OCI-LY7 (cell line): Measurements from ENCODE around the gene ANTKMT. TPM values are rescaled to one million over a fixed set of nuclear protein-coding genes. Genes with fewer than 3 reads are reported as not detected.

Source experiments
- BruUV-seq: library from RNA; stranded (reverse); fragments of 400-500 nt; replicated peaks from 2 replicates; lab custom pipeline; 2021; lab: Mats Ljungman, UMichigan
- CTCF ChIA-PET: fragments of 300-600 bp; sonication (Branson Sonifier 250); formaldehyde crosslinking; loops from one replicate; lab custom pipeline; 2022; ENCODE audit warnings: antibody characterized with exemption; ENCODE audit not compliant: unreplicated experiment; lab: Charles Lee
- POLR2A ChIA-PET: fragments of 300-600 bp; sonication (Branson Sonifier 250); formaldehyde crosslinking; loops from one replicate; lab custom pipeline; 2022; ENCODE audit warnings: antibody characterized with exemption; lab: Charles Lee
- DNase-seq: peaks from one replicate; pipeline ENCODE4 v3.0.0-alpha.2; 2015; ENCODE audit warnings: low spot score
- H2AFZ ChIP-seq: fragments of 200-600 bp; sonication (generic), shearing (Covaris generic); 2 replicates; pipeline ENCODE4 v1.6.1; 2014; ENCODE audit warnings: mild to moderate bottlenecking, antibody characterized with exemption, low read length, moderate library complexity
- H3K27ac ChIP-seq: fragments of 200-600 bp; sonication (generic); 2 replicates; pipeline ENCODE4 v1.5.1; 2014; ENCODE audit warnings: mixed run types, low read depth, mild to moderate bottlenecking, moderate library complexity, low read length, inconsistent platforms; ENCODE audit not compliant: poor library complexity, severe bottlenecking
- H3K36me3 ChIP-seq: fragments of 200-600 bp; sonication (generic); 2 replicates; pipeline ENCODE4 v1.6.1; 2014; ENCODE audit warnings: mild to moderate bottlenecking, antibody characterized with exemption, low read length, moderate library complexity, mixed read lengths; ENCODE audit not compliant: insufficient read depth
- H3K4me1 ChIP-seq: fragments of 200-600 bp; sonication (generic); 2 replicates; pipeline ENCODE4 v1.5.1; 2014; ENCODE audit warnings: mild to moderate bottlenecking, low read length; ENCODE audit not compliant: insufficient read depth, poor library complexity, severe bottlenecking
- H3K4me2 ChIP-seq: fragments of 200-600 bp; sonication (generic); 2 replicates; pipeline ENCODE4 v1.6.1; 2014; ENCODE audit warnings: mild to moderate bottlenecking, low read length
- H3K4me3 ChIP-seq: fragments of 200-600 bp; sonication (generic); 2 replicates; pipeline ENCODE4 v1.5.1; 2014; ENCODE audit warnings: mild to moderate bottlenecking, low read depth, low read length; ENCODE audit not compliant: poor library complexity, severe bottlenecking
- H3K79me2 ChIP-seq: fragments of 200-600 bp; sonication (generic); 2 replicates; pipeline ENCODE4 v1.6.1; 2016; ENCODE audit warnings: low read depth, mild to moderate bottlenecking, low read length, moderate library complexity, mixed read lengths; ENCODE audit not compliant: insufficient read depth
- H3K9me2 ChIP-seq: fragments of 200-600 bp; sonication (generic); 2 replicates; pipeline ENCODE4 v1.6.1; 2016; ENCODE audit warnings: mild to moderate bottlenecking, low read length, mixed read lengths; ENCODE audit not compliant: insufficient read depth
- H3K9me3 ChIP-seq: fragments of 200-600 bp; sonication (generic); 2 replicates; pipeline ENCODE4 v1.6.1; 2014; ENCODE audit warnings: mild to moderate bottlenecking, mixed run types, low read length, mixed read lengths
- H4K20me1 ChIP-seq: fragments of 200-600 bp; sonication (generic); 2 replicates; pipeline ENCODE4 v1.6.1; 2014; ENCODE audit warnings: mild to moderate bottlenecking, antibody characterized with exemption, low read length, moderate library complexity, mixed read lengths; ENCODE audit not compliant: insufficient read depth
- EZH2phosphoT487 ChIP-seq: fragments of 200-600 bp; sonication (generic); IDR thresholded peaks from 2 replicates; pipeline ENCODE4 v1.6.1; 2018; ENCODE audit warnings: low read depth, borderline replicate concordance, mild to moderate bottlenecking, mixed run types, antibody characterized with exemption, low read length, moderate library complexity, mixed read lengths
- intact Hi-C: fragments of 100-400 bp; cut with micrococcal nuclease; formaldehyde crosslinking; loops from one replicate; pipeline ENCODE4 v1.10.0; 2022; ENCODE audit not compliant: unreplicated experiment
- total RNA-seq, 2 experiments: library from RNA; depleted of rRNA in 1 of 2; stranded (reverse); fragments of >200 nt in 1 of 2; shearing (Covaris generic) in 1 of 2; gene quantifications; 2 replicates each; pipeline ENCODE4 v1.2.3, GENCODE V29; 2014 to 2022
- TF ChIP-seq, protein P1 (sequence below): fragments of 200-600 bp; sonication (generic); conservative IDR thresholded peaks from 2 replicates; pipeline ENCODE4 v1.5.1; 2014; ENCODE audit warnings: mild to moderate bottlenecking, antibody characterized with exemption, low read length, moderate library complexity, mixed read lengths

The ANTKMT gene
- total RNA-seq, 2 experiments from 2014 or later = 46.5 to 51.3 TPM

DNA sequence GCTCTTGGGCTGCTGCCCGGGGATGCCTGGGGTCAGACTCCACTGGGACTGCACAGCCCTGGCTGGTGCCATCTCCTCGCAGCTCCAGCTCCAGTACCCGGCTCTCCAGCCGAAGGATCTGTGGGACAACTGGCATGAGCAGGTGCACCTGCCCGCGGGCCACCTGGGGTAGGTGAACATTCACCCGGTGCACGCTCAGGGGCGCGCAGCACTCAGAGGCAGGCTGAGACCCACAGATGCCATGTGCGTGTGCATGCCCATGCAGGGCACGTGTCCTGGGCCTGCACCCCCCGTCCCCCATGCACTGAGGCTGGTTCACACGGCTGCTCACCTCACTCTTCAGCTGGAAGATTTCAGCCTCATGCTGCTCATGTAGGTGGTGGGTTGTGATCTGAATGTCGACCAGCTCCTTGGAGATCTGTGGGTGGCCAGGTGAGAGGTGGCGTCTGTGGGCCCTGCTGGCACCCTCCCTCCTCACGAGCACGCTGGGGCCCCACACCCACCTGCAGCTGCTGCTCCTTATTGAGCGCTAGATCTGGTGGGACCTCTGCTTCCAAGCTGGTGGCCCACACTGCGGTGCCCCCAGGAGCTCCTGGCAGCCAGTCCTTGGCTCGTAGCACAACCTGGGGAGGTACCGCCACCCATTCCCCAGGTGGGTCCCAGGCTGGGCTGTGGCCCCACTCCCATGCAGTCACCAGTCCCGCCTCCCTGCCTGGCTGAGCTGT is 4.7 kb downstream of the ANTKMT start:
- no peaks in the 10 kb centered on the region for H4K20me1 ChIP-seq
- H3K4me3 ChIP-seq = no peak overlapping the region
- H3K27ac ChIP-seq = peak overlapping the region; percentile 71
- H3K4me2 ChIP-seq = peak overlapping the region; percentile 100
- no peaks in the 10 kb centered on the region for H3K79me2 ChIP-seq
- no peaks in the 10 kb centered on the region for H3K9me2 ChIP-seq
- CTCF ChIA-PET = no interaction called here
- DNase-seq = no peak
- H2AFZ ChIP-seq = no peak overlapping the region
- intact Hi-C loops = no loop called here
- TF ChIP-seq, protein P1, sequence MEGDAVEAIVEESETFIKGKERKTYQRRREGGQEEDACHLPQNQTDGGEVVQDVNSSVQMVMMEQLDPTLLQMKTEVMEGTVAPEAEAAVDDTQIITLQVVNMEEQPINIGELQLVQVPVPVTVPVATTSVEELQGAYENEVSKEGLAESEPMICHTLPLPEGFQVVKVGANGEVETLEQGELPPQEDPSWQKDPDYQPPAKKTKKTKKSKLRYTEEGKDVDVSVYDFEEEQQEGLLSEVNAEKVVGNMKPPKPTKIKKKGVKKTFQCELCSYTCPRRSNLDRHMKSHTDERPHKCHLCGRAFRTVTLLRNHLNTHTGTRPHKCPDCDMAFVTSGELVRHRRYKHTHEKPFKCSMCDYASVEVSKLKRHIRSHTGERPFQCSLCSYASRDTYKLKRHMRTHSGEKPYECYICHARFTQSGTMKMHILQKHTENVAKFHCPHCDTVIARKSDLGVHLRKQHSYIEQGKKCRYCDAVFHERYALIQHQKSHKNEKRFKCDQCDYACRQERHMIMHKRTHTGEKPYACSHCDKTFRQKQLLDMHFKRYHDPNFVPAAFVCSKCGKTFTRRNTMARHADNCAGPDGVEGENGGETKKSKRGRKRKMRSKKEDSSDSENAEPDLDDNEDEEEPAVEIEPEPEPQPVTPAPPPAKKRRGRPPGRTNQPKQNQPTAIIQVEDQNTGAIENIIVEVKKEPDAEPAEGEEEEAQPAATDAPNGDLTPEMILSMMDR = no peak
- no peak for TF ChIP-seq EZH2phosphoT487
- peaks cover 48% of the 10 kb centered on the region for H3K4me1 ChIP-seq
- POLR2A ChIA-PET = interaction anchor here (1.7 kb wide), 1 partner anchor 11 kb away, joined by 6 read pairs; no protein-coding TSS in a partner anchor
- peaks cover 23% of the 10 kb centered on the region; the same call in 1 of the 2 replicates for H3K36me3 ChIP-seq
- H3K9me3 ChIP-seq = no peaks in the 10 kb centered on the region
- BruUV-seq = no TSS peak

DNA sequence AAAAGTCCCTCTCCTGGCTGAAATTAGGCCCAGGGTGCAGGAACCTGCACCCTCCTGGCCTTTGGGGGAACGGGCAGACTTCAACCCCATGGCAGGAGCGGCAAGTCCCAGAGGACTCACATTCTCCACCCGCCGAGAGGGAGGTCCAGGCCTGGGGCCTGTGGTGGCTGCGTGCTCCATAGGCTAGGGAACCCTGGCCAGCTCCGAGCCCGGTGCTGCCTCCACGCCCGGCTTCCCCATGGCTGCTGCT is 5.2 kb downstream of the ANTKMT start:
- H3K27ac ChIP-seq = peak overlapping the region; percentile 71
- no peak for DNase-seq
- TF ChIP-seq, protein P1 = no peak
- TF ChIP-seq EZH2phosphoT487 = no peak
- H4K20me1 ChIP-seq = no peaks in the 10 kb centered on the region
- no peaks in the 10 kb centered on the region for H3K79me2 ChIP-seq
- peaks cover 28% of the 10 kb centered on the region; the same call in 1 of the 2 replicates for H3K36me3 ChIP-seq
- no TSS peak for BruUV-seq
- intact Hi-C loops = no loop called here
- ChIA-PET CTCF (no interaction called here), POLR2A (interaction anchor here (1.7 kb wide), 1 partner anchor 11 kb away, joined by 6 read pairs; no protein-coding TSS in a partner anchor)
- H3K9me2 ChIP-seq = no peaks in the 10 kb centered on the region
- H2AFZ ChIP-seq = no peak overlapping the region
- peak overlapping the region; percentile 86 for H3K4me3 ChIP-seq
- peak overlapping the region; percentile 100 for H3K4me2 ChIP-seq
- peaks cover 48% of the 10 kb centered on the region for H3K4me1 ChIP-seq
- H3K9me3 ChIP-seq = no peaks in the 10 kb centered on the region
